GM21619 (cell line): ENCODE results near the gene DDHD1.
"Not testable (repeated sequence)": the region's sequence is repeated elsewhere in the genome, so short reads cannot be mapped to it uniquely, and the experiment has no call there.

Source experiments
- ATAC-seq: cut with Tn5 transposase; IDR thresholded peaks from one replicate; pipeline ENCODE4 v1.9.1; 2021; ENCODE audit not compliant: unreplicated experiment

Gene DDHD1

GRCh38 chr14:53152887-53153701 is at the start of gene DDHD1:
DDHD1 (minus strand) TSS chr14:53153323; CDS start chr14:53153098, 225 bp downstream.
- ATAC-seq, result peak; percentile 61

- ATAC-seq, result no peak
These were observed 42.8 kb upstream of the DDHD1 start for GRCh38 chr14:53195949-53196348.

GRCh38 chr14:53193193-53193592 is 40.1 kb upstream of the DDHD1 start:
- ATAC-seq, result no peak

- ATAC-seq, result no peak
These were observed 39.1 kb upstream of the DDHD1 start for GRCh38 chr14:53192052-53192760.

- ATAC-seq, result no peak
These were observed 37.8 kb upstream of the DDHD1 start for GRCh38 chr14:53190938-53191337.

GRCh38 chr14:53187921-53188463 is 34.9 kb upstream of the DDHD1 start:
- ATAC-seq, result no peak

- no peak for ATAC-seq
These were observed 33.4 kb upstream of the DDHD1 start for GRCh38 chr14:53186532-53186931.

DNA sequence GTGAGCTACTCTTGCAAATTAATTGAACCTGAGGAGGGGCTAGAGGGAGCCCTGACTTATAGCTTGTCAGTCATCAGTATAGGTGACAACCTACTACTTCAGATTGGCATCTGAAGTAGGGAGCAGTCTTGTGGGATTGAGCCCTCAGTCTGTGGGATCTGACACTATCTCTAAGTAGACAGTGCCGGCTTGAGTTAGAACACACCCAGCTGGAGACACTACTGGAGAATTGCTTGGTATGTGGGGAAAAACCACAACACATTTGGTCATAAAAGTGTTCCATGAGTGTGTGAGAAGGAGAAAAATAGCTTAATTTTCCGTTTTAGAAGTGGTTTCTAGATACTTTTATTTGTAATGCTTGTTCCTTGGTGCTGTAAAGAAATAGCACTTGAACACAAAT is 30.5 kb upstream of the DDHD1 start:
- no peak for ATAC-seq

- no peak for ATAC-seq
These were observed 29.9 kb upstream of the DDHD1 start for GRCh38 chr14:53183056-53183455.

DNA sequence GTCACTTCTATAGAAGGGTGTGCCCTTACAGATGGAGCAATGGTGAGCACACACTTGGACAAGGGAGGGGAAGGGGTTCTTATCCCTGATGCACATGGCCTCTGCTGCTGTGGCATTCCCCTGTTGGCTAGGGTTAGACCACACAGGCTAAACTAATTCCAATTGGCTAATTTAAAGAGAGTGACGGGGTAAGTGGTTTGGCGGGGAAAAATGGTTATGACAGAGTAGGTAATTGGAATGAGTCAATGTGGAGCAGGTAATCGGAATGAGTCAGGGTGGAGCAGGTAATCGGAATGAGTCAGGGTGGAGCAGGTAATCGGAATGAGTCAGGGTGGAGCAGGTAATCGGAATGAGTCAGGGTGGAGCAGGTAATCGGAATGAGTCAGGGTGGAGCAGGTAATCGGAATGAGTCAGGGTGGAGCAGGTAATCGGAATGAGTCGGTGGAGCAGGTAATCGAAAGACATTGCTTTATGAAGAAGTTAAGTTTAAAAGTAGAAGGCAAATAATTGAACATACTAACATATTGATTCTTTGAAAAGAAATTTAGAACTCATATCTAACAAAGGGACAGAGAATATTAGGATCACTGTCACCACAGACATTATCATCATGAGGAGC is 28.4 kb upstream of the DDHD1 start:
- not testable (repeated sequence) for ATAC-seq

DNA sequence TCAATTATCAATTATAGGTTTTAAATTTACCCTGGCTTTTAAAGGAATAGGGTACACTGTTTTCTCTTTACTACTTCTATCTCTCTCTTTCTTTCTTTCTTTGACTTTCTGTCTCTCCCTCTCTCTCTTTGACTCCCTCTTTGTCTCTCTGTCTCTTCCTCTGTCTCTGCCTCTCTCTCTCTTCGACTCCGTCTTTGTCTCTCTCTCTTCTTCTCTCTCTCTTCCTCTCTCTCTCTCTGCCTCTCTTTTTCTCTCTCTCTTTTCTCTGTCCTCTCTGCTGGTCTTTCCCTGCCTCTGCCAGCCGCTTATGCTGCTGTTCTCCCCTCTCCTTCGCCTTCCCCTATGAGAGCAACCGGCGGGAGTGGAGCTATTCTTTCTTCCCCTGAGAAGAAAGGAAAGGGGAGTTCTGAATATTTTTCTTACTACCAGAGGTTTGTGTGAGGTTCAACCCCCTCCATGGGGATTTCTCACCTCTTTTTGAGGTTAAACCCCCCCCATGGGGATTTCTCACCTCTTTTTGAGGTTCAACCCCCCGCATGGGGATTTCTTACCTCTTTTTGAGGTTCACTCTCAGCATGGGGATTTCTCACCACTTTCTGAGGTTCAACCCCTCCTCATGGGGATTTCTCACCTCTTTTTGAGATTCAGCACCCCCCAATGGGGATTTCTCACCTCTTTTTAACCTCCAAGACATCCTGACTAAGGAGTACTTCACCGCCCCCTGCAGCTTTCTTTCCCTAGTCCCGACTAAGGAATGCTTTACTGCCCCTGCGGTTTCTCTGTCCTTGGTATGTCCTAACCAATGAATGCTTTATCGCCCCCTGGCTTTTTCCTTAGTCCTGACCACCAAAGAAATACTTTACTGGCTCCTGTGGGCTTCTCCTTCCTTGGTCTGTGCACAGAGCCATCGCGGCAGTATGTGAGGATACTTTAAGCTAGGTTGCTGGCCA is 27.4 kb upstream of the DDHD1 start:
- ATAC-seq, result no peak

- ATAC-seq, result not testable (repeated sequence)
These were observed 26.4 kb upstream of the DDHD1 start for GRCh38 chr14:53179486-53180005.

GRCh38 chr14:53175375-53175774 is 22.3 kb upstream of the DDHD1 start:
- ATAC-seq, result no peak

- ATAC-seq, result no peak
These were observed 21.8 kb upstream of the DDHD1 start for GRCh38 chr14:53174918-53175317.

GRCh38 chr14:53168786-53169185 is 15.7 kb upstream of the DDHD1 start:
- no peak for ATAC-seq

- no peak for ATAC-seq
These were observed 14.6 kb upstream of the DDHD1 start for GRCh38 chr14:53167602-53168328.

DNA sequence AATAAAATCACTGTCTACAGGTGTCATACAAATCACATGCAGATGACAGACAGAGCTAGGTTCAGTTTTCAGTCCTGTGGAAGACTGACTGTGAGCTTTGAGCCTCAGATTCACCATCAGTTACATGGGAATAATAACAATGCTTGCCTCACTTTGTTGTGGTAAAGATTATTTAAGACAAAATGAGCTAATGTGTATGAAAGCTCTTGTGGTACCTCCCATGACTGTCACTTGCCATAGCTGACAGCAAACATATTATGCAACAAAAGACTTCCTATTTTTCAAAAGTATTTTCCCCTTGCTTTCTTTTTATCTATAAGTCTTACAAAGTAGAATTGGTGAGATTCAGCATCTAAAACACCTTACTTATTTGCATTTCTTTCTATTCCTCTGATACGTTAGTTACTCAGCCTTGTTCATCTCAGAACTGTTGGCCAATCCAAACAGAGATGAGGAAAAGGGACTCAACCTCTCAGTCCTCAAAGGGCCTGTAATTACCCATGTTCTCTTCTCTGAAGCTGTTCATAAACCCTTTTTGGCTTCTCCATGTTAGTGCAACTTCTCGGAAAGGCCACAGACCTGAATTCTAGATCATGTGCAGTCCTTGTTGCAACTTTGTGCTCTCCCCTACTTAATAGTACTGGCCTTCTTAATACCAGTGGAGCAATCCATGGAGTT is 8.8 kb upstream of the DDHD1 start:
- no peak for ATAC-seq

- ATAC-seq, result no peak
These were observed 3.1 kb upstream of the DDHD1 start for GRCh38 chr14:53156238-53156637.

DNA sequence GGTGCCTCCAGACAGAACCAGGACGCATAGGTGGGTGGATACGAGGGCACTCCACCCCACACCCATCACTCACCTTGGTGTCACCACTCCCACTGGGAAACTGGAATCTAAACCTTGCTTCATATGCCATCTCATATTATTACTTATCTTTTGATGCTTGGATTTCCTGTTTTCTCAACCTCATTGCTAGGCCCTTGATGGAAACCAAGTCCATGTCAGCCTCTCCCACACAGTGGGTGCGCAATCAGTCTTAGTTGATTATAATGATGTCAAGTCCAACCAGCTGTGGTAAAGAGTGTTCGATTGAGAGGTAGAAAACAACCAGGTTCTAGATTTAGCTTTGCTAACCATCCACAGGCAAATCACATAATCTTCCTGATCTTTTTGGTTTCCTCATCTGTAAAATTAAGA is 584 bp upstream of the DDHD1 start:
- no peak for ATAC-seq
